ENCODE measurements around the gene NR5A2.

NR5A2 gene

DNA sequence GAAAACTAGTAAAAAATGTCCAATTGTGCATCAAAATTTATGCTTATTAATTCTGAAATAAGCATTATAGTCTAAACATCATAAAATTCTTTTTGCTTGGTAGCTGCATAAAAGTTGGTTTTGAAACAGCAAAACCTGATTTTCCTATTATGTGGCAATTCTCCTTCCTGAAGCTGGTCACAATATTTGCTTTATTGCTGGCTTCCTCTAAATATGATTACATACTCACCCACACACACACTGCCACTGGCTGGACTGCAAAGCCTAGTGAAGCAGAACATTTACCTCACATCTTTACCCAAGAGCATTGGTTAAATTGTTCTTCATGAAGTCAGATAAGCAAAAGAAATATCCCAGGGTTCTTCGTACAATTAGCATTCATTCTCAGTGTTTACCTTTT is 103.0 kb downstream of the NR5A2 start:
- DNase-seq = peak; percentile 86

DNA sequence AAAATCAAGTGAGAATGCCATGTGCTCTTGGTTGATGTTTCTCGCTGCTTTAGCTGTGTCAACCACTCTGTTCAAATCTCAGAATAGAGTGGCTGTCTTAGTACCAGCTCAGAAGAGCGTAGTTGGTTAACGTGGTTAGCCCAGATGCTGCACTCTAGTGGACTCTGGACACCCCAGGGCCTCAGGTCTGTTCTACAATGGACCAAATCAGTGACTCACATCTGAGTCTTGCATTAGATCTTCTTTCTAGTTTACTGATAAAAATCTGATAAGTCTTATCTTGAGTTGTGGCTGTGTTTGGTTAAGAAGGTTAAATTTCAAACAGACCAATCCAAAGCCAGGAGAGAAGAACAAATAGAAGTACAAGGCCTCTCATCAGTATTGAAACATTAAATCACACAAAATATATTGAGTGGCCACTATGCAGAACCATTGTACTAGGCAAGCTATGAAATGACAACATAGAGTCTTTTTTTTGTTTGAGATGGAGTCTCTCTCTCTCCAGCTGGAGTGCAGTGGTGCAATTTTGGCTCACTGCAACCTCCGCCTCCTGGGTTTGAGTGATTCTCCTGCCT is 104.1 kb downstream of the NR5A2 start:
- DNase-seq = no peak

DNA sequence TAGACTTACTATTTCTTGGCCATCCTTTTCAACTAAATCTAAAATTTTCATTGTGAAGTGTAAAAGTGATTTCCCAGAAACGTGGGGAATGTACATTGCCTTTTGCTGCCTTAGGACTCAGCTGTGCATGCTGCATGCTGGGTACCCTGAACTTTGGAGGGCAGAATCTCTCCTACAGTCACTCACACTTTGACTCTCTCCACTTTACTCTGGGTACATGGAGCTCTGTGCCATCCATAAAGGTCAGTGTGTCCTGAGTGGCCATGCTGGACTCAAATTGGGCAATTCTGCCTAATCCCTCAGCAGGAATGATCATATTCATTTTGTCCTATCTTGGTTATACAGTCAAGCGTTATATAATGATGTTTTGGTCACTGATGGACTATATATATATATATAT is 105.6 kb downstream of the NR5A2 start:
- no peak for DNase-seq

- DNase-seq = no peak
These were observed 106.6 kb downstream of the NR5A2 start for GRCh38 chr1:200134116-200134515.

DNA sequence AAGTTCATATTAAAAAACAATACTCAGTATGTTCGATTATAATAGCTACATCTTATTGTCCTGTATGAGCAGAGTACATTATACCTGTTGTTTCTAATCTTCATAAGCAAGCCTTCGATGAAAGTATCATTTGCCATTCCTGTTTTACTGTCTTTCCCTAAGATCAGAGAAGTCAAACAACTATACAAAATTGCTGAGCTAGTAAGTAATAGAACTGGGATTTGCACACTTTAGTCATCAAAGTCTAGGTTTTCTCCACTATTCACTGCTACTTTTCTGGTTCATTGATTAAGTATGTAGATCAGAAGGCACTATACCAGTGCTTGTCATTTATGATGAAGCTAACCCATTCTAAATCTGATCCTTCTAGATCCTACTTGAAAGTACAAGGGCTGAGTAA is 108.9 kb downstream of the NR5A2 start:
- DNase-seq = no peak

DNA sequence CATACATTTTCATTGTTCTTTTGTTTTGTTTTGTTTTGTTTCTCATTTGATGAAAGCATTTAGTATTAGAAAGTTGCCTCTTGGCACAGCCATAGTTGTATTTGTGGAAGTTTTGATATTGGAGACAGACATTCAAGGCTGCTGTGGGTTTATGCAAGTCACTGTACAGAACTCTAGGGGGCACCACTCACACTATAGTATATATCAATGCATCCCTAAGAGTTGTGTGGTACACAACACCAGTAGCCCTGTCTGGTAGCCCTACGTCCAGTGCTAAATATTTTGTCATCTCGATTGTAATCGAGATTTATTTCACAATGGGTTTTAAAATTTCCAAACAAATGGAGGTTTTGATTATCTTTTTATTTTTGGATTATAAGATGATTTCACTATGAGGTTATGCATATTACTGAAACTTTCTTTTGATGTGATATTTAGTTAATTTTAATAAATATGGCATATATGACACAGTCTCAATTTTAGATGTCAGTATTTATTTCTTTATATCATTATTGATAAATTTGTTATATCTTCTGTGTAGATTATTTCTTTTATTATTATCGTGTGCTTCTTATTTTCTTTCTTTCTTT is 112.2 kb downstream of the NR5A2 start:
- DNase-seq = peak; percentile 90

GRCh38 chr1:200143347-200143746 is 115.8 kb downstream of the NR5A2 start:
- DNase-seq = no peak

DNA sequence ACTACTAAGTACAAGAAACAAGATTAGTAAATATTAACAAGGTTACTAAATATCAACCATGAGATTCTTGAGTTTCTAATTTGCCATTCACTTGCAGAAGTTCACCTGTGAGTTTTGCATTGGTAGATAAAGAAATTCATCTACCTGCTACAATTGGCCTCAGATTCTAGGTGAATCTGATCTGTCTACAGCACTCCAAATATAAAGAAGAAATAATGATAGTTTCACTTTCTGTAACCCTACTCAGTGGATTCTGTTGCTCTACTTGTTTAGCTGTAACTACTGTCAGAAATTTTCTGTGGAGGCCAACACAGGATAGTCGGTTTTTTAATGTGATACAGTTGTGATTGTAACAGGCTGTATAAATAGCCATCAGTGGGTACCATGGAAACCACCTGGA is 118.6 kb downstream of the NR5A2 start:
- DNase-seq = no peak

- no peak for DNase-seq
These were observed 119.6 kb downstream of the NR5A2 start for GRCh38 chr1:200147094-200147493.

GRCh38 chr1:200147742-200148141 is 120.2 kb downstream of the NR5A2 start:
- no peak for DNase-seq

GRCh38 chr1:200150006-200150405 is 122.5 kb downstream of the NR5A2 start:
- no peak for DNase-seq

- DNase-seq = peak; percentile 51
These were observed 123.2 kb downstream of the NR5A2 start for GRCh38 chr1:200150721-200151120.

DNA sequence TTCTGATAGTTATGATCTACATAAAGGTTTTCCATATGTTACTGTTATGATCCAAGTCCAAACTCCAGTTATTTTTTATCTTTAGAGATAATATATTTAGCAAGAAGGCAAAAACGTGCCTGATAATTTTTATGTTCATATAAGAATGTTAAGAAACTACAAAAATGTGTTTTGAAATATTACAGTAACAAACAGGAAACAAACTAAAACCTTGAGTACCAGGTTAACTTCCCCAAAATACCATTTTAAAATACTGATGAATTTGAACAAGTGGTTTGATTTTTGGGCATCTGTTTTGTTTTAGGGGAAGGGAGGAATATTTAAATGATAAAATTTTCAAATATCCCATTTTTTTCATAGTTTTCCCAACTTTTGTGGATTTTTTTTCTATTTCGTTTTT is 124.8 kb downstream of the NR5A2 start:
- no peak for DNase-seq

GRCh38 chr1:200153277-200154055 is 126.0 kb downstream of the NR5A2 start:
- DNase-seq = no peak

GRCh38 chr1:200154069-200154767 is 126.7 kb downstream of the NR5A2 start:
- peak; percentile 39 for DNase-seq

DNA sequence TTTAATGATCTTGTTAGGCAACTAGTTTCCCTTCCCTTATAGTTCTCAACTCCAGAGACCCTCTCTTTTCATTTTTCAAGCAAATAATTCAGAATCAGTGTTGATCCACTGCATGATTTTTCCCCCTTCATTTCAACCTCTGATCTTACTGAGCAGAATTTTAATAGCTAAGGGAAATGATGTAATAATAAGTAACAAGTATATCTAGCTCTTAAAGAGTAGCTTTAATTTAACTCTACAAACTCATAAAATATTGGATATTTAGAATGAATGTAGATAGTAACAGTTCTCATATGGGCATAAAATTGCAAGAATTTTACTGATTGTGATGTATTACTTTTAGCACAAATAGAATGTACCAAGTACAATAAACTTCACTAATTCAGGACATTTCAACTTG is 130.2 kb downstream of the NR5A2 start:
- DNase-seq = no peak

DNA sequence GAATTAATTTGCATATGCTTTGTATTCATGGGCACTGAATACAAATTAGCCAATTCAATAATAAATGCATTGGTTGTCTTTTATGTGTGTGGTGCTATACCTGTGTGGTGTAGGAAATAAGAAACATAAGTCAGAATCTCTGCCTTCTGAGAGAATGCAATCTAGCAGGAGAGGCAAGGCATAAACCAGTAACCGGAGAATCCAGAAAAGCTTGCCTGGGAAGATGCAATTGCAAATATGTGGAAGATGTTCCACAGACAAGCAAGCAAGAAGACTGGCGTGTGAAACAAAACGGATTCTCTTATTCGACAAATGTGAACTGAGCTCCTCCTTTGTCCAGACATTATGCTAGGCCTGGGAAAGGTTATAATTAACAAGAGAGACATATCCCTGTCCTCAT is 134.3 kb downstream of the NR5A2 start:
- no peak for DNase-seq

- DNase-seq = no peak
These were observed 134.7 kb downstream of the NR5A2 start for GRCh38 chr1:200162258-200162657.

DNA sequence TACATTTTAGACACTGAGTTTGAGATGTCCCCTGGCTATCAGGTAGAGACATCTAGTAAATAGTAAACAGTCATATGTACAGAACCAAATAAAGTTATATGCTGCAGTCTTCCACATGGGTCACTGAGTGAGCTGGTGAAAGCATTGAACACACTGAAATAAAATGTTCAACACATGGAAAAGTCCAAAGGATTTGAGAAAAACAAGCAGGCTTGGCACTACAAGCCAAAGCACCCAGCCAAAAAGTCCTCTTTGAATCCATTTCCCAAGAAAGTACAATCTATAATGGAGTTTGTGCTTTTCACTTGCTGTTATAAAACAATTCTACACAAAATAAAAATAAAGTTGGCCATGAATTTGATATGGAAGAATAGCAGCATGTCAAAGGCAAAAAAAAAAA is 135.4 kb downstream of the NR5A2 start:
- DNase-seq = no peak

- DNase-seq = no peak
These were observed 136.4 kb downstream of the NR5A2 start for GRCh38 chr1:200163911-200164310.

- no peak for DNase-seq
These were observed 138.1 kb downstream of the NR5A2 start for GRCh38 chr1:200165493-200166220.

DNA sequence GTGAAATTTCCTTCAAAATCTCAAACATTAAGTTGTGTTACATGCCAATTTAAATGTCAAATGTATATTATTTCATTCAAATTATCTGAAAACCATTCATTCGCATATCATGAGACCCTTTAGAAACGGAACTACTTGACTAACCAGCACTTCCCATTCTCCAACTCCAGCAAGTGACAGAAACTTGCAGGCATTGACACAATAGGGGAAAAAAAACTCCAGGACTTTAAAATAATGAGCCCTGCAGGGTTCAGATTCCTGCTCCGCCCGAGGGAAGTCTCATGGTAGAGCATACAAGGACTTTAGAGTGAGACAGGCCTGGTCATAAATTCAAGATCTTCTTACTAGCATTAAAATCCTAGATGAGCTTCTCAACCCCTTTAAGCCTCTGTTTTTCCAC is 138.9 kb downstream of the NR5A2 start:
- DNase-seq = no peak

DNA sequence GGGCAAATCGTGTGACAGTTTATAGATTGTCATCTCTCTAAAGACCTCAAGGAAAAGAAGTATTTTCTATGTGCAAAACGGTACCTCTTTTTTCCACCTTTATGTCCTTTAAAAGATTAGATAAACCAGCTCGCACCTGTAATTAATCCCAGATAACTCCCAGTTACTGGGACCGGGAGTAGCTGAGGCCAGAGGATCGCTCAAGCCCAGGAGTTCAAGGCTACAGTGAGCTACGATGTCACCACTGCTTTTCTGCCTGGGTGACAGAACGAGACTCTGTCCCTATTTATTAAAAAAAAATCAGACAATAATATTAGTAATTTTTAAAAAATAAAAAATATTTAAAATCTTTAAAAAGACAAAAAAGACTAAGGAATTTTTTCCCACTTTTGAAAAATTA is 141.4 kb downstream of the NR5A2 start:
- no peak for DNase-seq
